ENCODE data around the gene SETDB2. TPM values are rescaled to one million over a fixed set of nuclear protein-coding genes. Genes with fewer than 3 reads are reported as not detected.
A peak's percentile ranks its signal among the peaks of the same experiment; 100 is the strongest.

Gene SETDB2
- total and polyA plus RNA-seq, 2 of the 13 experiments (the other 11 are each of a cell fraction or from before 2014, with no cell fraction given): 8.1 to 8.7 TPM

DNA sequence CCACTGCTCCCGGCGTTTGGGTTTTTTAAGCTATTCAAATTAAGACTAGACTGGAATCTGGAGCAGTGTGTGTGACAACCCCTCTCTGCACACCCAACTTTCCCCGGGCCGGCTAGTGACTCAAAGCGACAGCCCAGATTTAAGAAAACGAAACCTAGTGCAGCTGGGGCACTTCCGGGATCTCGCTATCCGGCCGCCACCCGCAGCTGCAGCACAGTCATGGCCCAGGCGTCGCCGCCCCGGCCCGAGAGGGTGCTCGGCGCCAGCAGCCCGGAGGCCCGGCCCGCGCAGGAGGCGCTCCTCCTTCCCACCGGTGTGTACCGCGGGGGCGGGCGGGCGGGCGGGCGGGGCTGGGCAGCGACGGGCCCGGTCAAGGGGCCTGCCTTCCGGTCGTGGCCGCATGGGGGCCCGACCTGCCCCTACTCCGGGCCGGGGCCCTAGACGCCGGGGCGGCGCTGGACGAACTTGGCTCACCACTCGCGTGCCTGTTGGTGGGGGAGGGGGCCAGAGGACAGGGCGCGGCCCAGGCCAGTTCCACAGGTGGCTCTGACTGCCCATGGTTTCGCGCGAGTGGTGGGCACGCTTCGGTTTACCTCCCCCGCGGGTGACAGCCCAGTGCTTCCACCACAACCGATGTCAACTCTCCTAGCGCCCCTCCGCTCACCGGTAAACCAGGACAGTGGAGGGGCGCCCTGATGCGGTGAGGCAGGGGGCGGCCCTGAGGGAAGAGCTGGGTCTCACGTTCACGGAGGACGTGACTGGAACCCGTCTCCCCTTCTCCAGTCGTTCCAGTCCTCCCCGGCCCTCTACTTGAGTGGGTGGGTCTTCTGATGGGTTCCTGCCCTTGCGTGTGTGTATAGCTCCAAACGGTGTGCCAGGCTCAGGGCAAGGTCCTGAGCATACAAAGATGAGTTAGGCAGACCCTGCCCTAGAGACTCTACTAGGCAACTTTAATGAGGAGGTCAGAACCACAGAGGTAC lies 52.0 kb downstream of the SETDB2 start, which contains the start of gene PHF11 (continued):
- TF ChIP-seq, protein P1, sequence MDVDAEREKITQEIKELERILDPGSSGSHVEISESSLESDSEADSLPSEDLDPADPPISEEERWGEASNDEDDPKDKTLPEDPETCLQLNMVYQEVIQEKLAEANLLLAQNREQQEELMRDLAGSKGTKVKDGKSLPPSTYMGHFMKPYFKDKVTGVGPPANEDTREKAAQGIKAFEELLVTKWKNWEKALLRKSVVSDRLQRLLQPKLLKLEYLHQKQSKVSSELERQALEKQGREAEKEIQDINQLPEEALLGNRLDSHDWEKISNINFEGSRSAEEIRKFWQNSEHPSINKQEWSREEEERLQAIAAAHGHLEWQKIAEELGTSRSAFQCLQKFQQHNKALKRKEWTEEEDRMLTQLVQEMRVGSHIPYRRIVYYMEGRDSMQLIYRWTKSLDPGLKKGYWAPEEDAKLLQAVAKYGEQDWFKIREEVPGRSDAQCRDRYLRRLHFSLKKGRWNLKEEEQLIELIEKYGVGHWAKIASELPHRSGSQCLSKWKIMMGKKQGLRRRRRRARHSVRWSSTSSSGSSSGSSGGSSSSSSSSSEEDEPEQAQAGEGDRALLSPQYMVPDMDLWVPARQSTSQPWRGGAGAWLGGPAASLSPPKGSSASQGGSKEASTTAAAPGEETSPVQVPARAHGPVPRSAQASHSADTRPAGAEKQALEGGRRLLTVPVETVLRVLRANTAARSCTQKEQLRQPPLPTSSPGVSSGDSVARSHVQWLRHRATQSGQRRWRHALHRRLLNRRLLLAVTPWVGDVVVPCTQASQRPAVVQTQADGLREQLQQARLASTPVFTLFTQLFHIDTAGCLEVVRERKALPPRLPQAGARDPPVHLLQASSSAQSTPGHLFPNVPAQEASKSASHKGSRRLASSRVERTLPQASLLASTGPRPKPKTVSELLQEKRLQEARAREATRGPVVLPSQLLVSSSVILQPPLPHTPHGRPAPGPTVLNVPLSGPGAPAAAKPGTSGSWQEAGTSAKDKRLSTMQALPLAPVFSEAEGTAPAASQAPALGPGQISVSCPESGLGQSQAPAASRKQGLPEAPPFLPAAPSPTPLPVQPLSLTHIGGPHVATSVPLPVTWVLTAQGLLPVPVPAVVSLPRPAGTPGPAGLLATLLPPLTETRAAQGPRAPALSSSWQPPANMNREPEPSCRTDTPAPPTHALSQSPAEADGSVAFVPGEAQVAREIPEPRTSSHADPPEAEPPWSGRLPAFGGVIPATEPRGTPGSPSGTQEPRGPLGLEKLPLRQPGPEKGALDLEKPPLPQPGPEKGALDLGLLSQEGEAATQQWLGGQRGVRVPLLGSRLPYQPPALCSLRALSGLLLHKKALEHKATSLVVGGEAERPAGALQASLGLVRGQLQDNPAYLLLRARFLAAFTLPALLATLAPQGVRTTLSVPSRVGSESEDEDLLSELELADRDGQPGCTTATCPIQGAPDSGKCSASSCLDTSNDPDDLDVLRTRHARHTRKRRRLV (CRISPR knock-in tag; IDR thresholded peaks at IDR 0.05): 0 out of 2 replicates have a peak, but pooled peaks have one; percentile 63
- TF ChIP-seq SALL1 (CRISPR knock-in tag; IDR thresholded peaks at IDR 0.05) (peak; percentile 82), ZNF30 (CRISPR knock-in tag; IDR thresholded peaks at IDR 0.05) (no peak), GABPB1 (CRISPR knock-in tag; IDR thresholded peaks at IDR 0.05) (peak; percentile 84), IKZF4 (CRISPR knock-in tag; IDR thresholded peaks at IDR 0.05; ENCODE audit: borderline replicate concordance, low read depth, not compliant biosample characterization) (peak; percentile 57), BRCA1 (CRISPR knock-in tag; IDR thresholded peaks at IDR 0.05) (no peak), MZF1 (CRISPR knock-in tag; IDR thresholded peaks at IDR 0.05; ENCODE audit: borderline replicate concordance) (no peak), ZFP90 (CRISPR knock-in tag; IDR thresholded peaks at IDR 0.05; ENCODE audit: borderline replicate concordance) (no peak), ZBTB7A (CRISPR knock-in tag; IDR thresholded peaks at IDR 0.05) (0 out of 2 replicates have a peak, but pooled peaks have one; percentile 39), PHF8 (CRISPR knock-in tag; IDR thresholded peaks at IDR 0.05) (peak; percentile 62), TBX3 (IDR thresholded peaks at IDR 0.05; ENCODE audit: borderline replicate concordance) (no peak), ZNF17 (CRISPR knock-in tag; IDR thresholded peaks at IDR 0.05) (no peak), ZNF629 (CRISPR knock-in tag; conservative IDR thresholded peaks at IDR 0.05) (no peak), TMF1 (CRISPR knock-in tag; IDR thresholded peaks at IDR 0.05; ENCODE audit: low read depth) (peak; percentile 72; the same call in 1 of the 2 replicates), ATF1 (CRISPR knock-in tag; IDR thresholded peaks at IDR 0.05) (no peak), ZNF253 (CRISPR knock-in tag; IDR thresholded peaks at IDR 0.05; ENCODE audit: borderline replicate concordance) (no peak), NR3C1 (CRISPR knock-in tag; IDR thresholded peaks at IDR 0.05) (no peak), RFX5 (IDR thresholded peaks at IDR 0.05; ENCODE audit: low read depth, low read length) (no peak)
- TF ChIP-seq, protein P2, sequence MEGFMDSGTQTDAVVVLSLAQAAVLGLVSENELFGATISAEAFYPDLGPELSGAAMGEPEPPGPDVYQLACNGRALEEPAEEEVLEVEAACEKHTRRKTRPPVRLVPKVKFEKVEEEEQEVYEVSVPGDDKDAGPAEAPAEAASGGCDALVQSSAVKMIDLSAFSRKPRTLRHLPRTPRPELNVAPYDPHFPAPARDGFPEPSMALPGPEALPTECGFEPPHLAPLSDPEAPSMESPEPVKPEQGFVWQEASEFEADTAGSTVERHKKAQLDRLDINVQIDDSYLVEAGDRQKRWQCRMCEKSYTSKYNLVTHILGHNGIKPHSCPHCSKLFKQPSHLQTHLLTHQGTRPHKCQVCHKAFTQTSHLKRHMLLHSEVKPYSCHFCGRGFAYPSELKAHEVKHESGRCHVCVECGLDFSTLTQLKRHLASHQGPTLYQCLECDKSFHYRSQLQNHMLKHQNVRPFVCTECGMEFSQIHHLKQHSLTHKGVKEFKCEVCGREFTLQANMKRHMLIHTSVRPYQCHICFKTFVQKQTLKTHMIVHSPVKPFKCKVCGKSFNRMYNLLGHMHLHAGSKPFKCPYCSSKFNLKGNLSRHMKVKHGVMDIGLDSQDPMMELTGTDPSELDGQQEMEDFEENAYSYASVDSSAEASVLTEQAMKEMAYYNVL (CRISPR knock-in tag; IDR thresholded peaks at IDR 0.05; ENCODE audit: borderline replicate concordance): no peak; the same call in 1 of the 2 replicates
- TF ChIP-seq, protein P3, sequence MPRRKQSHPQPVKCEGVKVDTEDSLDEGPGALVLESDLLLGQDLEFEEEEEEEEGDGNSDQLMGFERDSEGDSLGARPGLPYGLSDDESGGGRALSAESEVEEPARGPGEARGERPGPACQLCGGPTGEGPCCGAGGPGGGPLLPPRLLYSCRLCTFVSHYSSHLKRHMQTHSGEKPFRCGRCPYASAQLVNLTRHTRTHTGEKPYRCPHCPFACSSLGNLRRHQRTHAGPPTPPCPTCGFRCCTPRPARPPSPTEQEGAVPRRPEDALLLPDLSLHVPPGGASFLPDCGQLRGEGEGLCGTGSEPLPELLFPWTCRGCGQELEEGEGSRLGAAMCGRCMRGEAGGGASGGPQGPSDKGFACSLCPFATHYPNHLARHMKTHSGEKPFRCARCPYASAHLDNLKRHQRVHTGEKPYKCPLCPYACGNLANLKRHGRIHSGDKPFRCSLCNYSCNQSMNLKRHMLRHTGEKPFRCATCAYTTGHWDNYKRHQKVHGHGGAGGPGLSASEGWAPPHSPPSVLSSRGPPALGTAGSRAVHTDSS (CRISPR knock-in tag; conservative IDR thresholded peaks at IDR 0.05): no peak
